ENCODE measurements around the gene PPP1R1B.

DNA sequence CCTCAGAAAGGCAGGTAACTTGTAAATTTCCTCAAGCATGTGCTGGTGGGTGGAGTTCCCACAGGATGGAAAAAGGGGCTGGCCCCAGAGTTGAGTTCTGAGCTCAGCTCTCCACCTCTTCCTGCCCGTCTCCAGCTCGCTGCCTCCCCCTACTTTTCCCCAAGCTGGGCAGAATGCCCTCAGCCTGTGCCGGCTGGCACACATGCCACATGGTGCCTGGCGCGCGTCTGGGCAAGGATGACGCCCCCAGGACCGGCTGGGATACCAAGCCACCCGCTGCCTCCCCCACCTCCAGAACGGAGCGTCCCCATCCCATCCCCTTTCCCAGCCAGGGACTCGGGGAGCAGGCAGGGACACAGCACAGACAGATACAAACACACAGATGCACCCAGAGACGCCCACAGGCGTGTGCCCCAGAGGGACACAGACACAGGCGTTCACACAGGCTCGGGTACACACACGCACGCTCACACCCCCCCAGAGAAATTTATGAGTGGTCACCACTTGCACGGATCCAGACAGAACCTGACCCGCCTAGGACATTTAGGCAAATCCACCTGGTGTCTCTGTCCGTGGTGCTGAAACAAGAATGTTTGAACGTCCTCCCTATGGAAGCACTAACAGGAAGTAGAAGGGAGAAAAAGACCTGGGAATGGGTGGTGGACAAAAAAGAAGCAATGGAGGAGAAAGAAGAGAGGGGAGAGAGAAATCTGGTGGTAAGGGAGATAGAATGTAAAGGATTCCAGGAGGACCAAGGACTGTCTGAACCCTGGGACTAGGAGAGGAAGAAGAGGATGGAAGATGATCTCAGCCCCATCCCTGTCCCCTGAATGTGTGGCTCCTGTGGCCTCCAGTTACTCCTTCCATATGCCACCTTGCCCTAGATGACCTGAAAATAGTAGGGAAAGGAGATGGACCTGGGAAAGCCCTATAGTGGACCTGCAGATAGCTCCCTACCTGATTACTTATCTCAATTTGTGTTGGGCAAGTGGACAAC, 34.5 kb upstream of the PPP1R1B start:
- TF ChIP-seq, protein P1, sequence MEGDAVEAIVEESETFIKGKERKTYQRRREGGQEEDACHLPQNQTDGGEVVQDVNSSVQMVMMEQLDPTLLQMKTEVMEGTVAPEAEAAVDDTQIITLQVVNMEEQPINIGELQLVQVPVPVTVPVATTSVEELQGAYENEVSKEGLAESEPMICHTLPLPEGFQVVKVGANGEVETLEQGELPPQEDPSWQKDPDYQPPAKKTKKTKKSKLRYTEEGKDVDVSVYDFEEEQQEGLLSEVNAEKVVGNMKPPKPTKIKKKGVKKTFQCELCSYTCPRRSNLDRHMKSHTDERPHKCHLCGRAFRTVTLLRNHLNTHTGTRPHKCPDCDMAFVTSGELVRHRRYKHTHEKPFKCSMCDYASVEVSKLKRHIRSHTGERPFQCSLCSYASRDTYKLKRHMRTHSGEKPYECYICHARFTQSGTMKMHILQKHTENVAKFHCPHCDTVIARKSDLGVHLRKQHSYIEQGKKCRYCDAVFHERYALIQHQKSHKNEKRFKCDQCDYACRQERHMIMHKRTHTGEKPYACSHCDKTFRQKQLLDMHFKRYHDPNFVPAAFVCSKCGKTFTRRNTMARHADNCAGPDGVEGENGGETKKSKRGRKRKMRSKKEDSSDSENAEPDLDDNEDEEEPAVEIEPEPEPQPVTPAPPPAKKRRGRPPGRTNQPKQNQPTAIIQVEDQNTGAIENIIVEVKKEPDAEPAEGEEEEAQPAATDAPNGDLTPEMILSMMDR (IDR thresholded peaks at IDR 0.05): no peak
- TF ChIP-seq POLR2AphosphoS5 (IDR thresholded peaks at IDR 0.05) (no peak), EP300 (IDR thresholded peaks at IDR 0.05) (no peak)

Data from suprapubic skin (tissue), 4 donors.